T-helper 22 cell (primary cell): ENCODE data around the gene USP15.

ENCODE experiments used
- DNase-seq: peaks from one replicate; pipeline ENCODE4 v3.0.0-alpha.2; 2020; ENCODE audit warnings: low read depth

The USP15 gene

DNA sequence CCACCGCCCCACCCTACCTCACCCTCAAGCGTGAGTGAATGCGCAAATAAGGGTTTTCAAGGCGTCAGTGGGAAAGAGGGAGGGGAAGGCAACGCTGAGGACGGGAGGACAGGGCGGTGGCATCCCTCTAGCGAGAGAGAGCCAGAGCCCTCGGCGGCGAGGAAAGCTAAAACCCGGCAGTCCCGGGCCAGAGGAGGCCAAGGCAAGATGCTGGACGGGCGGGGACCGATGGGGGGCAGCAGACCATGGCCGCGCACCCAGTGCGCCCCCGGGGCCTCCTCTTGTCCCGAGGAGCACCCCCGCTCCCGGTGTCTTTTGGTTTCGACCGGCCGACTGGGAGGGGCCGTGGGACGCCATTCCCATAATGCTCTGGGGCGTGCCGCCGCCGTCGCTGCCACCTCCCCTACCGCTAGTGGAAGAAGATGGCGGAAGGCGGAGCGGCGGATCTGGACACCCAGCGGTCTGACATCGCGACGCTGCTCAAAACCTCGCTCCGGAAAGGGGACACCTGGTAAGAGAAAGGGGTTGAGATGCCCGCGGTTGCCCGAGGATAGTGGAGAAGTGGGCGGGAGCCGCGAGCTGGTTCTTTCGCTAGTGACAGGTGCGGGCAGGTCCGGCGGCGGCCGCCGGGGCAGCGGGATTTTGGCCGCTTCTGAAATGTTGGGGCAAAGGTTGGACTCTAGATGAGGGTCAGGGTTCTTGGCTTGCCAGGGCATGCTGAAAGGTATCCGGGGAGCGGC lies at the start of gene USP15:
Gene USP15, plus strand, starts transcription at position 412 of the 740 bp plus-strand sequence. Its CDS starts 11 bp downstream, at position 423.
- peak; percentile 91 for DNase-seq

DNA sequence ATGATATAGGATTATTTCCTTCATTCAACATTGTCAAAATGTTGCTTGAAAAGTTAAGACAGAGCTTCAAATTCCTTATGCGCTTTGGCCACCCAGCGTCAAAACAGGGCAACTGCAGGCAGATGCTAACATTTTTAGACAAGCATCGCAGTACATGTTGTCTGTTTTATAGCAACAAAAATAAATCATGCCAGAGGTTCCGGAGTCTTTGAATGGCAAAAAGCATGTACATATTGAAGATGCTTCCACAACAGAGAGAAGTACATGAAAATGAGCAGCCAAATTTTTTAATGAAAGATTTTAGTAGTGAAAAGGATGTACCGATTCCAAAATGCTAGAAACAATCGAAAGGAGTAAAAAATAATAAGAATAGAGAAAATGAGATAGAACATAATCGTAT lies 49.8 kb upstream of the USP15 start:
- no peak for DNase-seq

DNA sequence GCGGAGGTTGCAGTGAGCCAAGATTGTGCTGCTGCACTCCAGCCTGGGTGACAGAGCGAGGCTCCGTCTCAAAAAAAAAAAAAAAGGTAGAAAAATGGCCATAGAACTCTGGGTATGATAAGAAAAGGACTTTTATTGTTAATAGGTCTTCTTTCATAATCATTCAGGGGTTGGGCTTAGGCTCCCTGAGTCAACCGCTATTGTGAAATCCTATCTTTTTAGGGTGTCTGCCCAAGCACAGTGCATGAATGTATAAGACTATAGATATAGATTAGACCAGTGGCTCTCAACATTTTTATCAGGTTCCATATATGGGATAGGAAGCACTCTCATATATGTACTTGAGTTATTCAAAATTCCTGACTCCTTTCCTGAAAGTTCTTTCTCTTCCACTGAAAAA lies 48.7 kb upstream of the USP15 start:
- no peak for DNase-seq

DNA sequence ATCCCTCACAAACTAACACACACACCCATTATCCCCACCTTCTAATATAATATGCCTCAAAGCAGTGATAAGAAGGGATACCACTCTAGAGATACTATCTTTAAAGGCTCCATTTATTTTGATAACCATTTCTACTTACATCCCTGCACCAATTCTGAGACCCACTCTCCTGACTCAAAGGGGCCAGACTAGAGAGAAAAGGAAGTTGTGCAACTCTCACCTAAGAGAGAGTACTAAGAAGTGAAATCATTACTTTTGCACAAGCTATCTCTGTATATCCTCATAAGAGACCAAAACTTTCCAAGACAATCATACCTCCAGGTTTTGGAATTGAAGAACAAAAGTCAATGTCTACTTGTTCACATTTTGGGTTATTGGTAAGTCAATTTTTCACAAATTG lies 45.4 kb upstream of the USP15 start:
- no peak for DNase-seq

DNA sequence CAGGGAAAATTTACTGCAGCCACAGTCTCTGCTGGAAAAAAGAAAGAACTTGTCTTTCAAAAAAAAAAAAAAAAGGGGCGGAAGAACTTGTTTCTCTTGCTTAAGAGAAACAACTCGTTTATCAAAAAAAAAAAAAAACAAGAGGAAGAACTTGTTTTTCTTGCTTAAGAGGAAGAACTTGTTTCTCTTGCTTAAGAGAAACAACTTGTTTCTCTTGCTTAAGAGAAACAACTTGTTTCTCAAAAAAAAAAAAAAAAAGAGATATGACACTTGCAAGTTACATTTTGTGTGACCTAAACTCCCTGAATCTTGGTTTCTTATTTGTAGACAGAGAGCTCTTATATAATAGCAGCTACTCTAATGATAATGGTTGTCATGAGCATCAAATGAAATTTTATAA lies 44.7 kb upstream of the USP15 start:
- no peak for DNase-seq

DNA sequence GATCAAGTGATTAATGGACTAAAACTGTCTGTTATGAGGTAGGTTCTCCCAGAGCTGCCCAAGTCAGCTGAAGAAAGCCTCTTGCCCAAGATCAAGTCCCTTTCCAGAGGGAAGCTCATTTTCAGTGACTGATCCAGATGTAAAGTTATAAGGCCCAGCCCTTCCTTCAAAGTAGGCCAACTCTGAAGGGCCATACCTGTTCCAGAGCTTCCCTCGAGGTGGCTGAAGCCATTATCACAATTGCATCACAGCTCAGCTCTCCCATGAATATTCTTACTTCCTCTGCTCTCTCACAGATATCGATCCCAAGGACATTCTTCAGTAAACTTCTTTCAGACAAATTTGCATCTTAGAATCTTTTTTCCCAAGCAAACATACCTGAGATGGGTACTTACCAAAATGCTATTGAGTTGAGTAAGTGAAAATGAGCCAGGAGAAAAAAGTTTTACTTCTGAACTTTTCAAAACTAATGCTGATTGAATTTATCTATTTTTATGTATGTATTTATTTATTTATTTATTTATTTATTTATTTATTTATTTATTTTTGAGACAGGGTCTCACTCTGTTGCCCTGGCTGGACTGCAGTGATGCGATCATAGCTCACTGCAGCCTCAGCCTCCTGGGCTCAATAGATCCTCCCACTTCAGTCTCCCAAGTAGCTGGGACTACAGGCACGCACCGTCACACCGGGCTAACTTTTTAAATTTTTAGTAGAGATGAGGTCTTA lies 42.6 kb upstream of the USP15 start:
- DNase-seq: no peak

DNA sequence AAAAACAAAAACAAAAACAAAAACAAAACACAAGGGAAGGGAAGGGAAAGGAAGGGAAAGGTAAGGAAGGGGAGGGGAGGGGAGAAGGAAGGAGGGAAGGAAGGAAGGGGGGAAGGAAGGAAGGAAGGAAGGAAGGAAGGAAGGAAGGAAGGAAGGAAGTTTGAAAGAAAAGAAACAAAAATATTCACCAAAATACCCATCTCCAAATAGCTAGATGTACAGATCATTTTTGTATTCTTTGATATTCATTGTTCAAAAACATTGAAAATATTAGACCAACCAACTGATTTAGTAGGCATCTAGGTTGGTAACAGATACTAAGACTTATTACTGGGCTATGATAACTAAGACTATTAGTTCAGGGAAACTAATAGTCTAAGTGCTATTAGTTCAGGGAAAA lies 39.1 kb upstream of the USP15 start:
- no peak for DNase-seq

DNA sequence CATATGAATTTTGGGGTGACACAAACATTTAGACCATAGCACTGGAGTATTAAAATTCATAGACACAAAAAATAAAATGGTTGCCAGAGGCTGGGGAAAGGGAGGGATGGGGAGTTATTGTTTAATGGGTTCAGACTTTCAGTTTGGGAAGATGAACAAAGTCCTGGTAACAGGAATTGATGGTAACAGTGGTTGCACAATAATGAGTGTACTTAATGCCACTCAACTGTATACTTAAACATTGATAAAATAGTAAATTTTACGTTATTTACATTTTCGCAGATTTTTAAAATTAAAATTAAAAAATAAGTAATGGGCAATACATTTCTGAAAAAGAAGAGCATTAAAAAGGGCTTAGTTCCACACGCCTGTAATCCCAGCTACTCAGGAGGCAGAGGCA lies 35.6 kb upstream of the USP15 start:
- DNase-seq: no peak

DNA sequence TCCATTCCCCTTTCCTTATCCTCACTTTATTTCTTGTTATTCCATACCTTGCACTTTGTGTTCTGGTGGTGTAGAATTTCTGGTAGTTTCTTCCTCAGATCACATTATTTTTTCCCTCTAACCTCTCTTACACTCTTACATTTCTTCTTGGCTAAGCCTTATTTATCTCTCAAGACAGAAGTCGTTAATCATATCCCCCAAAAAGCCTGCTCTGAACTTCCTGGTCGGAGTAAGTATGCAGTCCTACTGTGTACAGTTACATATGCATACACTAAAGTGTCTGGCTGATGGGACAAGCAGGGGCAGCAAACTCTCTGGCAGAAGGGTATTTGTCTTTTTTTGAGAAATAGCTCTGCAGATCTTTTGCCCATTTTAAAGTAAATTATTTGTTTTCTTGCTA lies 33.1 kb upstream of the USP15 start:
- DNase-seq: no peak

DNA sequence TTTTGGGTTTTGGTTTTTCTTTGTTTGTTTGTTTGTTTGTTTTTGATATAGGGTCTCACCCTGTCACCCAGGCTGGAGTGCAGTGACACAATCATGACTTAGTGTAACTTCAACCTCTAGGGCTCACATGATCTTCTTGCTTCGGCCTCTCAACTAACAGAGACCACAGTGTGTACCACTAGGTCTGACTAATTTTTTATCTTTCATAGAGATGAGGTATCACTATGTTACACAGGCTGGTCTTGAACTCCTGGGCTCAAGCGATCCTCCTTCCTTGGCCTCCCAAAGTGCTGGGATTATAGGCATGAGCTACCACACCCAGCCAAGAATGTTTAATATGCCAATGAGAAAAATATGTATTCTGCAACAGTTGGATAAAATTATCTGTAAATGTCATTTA lies 29.6 kb upstream of the USP15 start:
- no peak for DNase-seq

DNA sequence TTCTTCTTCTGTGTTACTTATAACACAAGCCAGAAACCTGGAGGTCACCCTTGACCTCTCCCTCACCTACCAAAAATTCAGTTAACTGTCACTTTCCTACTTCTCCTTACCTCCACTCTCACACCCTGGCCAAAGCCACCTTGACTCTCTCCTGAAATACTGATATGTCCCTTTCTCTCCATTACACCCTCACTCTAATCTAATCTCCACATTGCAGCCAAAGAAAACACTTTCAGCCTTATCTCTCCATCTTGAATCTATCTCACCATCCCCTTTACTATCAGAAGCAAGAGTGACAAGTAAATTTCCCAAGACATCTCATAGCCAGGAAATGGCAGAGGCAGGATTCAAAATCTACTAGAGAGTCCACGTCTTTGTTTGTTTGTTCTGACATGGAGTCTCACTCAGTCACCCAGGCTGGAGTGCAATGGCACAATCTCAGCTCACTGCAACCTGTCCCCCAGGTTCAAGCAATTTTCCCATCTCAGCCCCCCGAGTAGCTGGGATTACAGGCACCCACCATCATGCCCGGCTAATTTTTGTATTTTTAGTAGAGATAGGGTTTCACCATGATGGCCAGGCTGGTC lies 28.0 kb upstream of the USP15 start:
- DNase-seq: no peak

DNA sequence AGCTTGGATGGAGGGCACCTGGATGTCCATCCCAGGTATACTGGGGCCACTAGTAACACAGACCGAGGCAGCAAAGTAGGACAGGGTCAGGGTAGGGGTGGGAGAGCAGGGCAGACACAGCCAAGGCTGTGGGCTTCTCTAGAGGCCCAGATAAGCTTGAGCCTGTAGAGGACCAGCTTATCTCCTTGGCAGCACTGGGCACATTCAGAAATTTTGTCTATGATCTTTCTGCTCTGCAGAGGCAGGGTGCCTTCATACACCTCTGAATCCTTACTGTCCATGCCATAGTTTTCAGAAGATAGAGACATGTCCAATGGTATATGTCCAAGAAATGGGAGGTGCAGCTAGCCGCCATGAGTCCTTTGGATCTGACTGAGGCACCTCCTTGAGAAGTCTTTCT lies 26.4 kb upstream of the USP15 start:
- no peak for DNase-seq

DNA sequence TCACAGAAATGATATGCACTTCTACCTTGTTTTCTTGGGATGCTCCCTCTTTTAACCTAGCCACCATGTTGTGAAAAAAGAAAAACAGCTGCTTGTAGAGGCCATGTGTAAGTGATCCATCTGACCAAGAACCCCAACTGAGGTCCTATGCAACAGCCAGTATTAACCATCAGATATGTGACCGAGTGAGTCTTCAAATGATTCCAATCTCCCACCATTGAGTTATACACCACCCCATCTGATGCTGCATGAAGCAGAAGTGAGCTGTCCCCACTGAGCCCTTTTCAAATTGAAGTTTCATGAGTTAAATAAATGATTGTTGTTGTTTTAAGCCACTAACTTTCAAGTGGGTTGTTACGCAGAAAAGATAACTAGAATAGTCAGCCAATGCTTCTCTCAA lies 20.6 kb upstream of the USP15 start:
- DNase-seq: no peak

DNA sequence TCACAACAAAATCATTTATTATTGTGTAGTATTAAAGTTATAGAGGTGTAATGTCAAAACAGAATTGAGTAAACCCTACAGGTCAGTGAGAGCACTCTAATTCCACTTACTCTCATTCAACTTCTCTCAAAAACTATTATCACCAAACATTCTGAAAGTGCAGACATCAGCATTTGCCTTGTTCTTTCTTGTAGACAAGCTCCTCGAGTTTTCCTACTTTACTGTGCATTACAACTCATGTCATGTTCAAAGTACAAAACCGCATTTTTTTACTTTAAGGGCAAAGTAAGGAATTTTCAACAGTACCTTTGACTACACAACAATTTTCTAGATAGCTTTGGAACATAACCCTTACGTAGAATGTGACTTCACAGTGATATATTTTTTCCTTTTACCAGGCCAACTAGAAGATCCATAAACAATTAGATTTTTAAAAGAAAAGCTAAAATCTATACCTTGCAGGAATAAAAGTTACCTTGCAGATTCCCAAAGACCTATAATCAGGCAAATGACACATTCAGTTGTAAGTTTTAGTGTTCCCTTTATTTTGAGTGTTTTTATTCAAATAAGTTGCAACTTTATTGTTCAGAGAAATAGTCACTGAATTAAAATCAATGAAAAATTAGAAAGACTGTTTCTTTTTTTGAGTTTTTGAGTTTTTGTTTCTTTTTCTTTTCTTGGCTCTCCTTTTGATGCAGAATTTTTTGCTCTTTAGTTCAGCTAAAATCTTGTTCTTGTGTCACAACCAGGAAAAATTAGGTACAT lies 12.7 kb upstream of the USP15 start:
- DNase-seq: no peak

DNA sequence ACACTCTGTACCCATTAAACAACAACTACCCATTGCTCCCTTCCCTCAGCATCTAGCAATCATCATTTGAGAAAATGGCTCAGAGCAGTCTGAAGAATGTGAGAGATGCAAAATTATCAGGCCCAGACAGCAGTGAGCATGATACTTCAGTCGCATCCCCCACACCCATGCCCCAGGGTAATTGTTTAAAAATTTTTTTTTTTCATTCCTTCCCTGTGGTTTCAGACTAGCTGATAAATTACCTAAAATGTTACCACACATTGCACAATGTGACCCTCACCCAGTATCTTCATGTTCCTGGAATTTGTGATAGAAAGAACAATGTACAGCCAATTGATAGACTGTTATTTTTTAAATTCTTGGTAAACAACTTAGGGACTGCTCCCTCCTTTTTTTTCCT lies 11.3 kb upstream of the USP15 start:
- no peak for DNase-seq

DNA sequence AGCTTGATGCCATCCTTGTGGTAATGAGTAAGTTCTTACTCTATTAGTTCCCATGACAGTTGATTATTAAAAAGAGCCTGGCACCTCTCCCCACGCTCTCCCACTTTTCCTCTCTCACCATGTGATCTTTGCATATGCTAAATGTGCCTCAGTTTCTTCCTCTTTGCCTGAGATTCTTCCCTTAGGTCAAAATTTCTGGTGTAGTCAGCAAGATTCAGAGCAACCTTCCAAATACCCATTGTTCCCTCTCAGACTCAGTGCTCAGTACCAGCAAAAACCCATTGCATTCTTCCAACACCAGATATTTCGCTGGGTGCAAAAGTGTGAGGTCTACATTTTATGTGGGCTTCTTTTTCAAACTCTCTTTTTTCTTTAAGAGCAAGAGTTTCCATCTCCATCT lies 10.8 kb upstream of the USP15 start:
- no peak for DNase-seq

DNA sequence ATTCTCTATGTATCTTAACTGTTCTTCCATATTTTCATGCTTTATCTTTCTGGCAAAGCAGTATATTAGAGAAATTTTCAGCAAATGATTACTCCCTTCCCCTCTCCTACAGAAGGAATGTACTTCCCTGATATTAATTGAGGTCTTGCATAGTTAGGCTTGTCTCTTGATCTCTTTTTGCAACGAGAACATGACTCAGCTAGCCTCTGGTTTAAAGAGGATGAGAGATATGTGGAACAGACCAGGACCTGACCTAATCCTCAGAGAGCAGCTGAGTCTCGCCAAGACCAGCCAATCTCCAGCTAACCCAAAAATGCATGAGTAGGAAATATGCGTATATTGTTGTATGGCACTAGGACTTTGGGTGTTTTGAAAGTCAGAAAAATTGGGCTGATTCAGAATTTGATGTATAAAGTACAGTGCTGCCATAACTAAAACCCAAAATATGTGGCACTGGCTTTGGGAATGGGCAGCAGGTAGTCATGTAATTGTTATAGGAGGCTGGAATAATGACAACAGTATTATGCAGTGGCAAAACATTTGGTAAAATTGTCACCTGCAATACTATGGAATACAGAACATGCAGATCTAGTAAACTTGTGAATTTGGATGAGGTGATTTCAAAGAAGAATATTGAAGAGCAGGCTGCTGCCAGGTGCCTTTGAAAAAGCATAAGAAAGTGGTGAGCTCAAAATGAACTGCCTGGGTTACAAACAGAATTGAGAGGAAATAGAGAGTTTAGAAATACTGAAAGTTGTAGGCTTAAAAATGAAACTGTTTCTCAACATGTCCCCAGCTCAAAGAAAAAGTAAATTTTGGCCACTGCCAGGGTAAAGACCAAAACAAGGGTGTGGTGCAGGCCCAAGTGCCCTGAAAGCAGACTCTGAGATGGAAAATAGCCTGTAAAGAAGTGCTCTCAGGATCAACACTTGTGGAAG lies 9.3 kb upstream of the USP15 start:
- no peak for DNase-seq

DNA sequence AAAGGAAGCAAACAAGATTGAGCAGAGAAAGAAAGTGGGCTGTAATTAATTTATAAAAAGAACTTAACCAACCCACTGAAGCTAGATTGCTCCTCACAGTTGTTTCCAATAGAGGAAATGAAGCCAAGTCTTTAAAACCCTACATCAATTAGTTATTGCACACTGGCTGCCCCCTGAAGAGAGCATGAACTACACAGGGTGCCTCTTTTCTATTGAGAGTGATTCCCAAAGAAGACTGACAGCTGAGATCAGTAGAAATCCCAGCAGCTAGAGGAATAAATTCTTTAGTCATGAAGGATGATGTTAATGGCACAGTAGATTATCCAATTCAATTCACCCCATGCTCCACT lies 8.6 kb upstream of the USP15 start:
- DNase-seq: no peak

DNA sequence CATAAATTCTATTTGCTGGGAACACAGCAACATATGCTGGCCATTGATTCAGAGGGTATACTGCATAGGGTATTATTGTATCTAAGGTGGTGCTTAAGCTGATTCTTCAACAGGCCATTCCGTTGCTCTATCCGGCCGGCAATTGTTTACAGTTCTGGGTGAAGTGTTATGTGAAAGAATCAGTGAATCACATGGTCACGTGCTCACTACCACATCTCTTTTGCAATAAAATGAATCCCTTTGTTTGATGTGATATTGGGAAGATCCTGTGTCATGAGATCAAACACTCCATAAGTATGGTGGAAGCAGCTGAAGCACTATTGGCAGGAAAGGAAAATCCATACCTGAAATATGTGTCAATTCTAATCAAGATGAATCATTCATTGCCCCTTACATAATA lies 7.6 kb upstream of the USP15 start:
- DNase-seq: no peak

DNA sequence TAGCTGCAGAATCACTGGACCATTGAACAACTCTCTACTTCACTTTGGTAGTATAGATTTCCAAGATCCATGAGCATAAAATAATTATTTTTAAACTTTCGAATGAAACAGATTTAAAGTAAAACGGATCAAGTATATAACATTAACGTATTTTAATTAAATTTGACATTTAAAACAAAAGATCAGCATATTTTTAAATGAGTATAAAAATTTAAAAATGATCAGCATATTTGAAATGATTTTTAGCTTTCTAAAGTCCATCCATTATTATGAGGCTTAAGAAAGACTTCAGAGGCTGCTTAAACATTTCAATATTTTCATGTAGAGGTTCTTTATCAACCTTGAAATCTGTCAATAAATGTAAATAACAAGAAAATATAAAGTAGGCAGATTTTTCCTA lies 5.2 kb upstream of the USP15 start:
- no peak for DNase-seq

DNA sequence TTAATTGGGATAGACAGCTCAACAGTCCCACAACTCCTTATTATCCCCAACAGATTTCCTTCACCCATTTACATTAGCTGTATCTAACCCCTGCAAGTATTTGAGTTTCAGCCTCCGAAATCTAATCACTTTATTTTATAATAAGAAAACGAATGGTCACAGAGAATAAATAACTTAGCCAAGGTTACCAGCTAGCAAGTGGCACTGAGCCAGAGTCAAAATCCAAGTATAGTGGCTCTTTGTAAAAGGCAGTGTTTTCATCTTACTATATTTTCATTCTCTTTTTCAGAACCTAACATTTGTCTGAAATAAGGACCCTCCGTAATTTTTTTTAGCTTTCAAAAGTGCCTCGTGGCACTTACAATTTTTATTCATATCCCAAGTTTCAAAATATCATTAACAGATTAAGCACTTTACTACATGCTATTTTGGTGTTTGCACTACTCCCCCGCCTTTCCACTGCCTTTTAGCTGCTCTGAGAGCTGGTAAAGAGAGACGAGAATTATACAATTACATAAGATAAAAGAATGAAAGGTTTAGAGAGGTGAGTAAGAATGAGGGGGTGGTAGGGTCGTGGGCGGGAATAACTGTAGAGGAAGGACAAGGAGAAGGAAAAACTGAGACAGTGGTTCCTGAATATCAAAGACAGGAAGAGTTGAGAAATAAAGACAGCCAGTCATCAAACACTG lies 3.7 kb upstream of the USP15 start:
- no peak for DNase-seq
